Motor neuron (in vitro differentiated cells): ENCODE measurements around the gene PPHLN1. TPM values are rescaled to one million over a fixed set of nuclear protein-coding genes. Genes with fewer than 3 reads are reported as not detected.
A peak's percentile ranks its signal among the peaks of the same experiment; 100 is the strongest.

Experiments used
- ATAC-seq, 8 experiments: fragments of 200-7000 bp; cut with Tn5 transposase; replicated peaks in 6 of 8; 2 replicates each; pipeline ENCODE4 v1.8.0; 2021; ENCODE audit warnings: mild to moderate bottlenecking in 8 of 8, moderate library complexity in 8 of 8
- H3K27ac ChIP-seq, 2 donors: fragments of 250-450 bp; sonication (Bioruptor Pico); 2 replicates each; pipeline ENCODE4 v1.9.0; 2021; ENCODE audit warnings: antibody characterized with exemption in 2 of 2, mild to moderate bottlenecking in 2 of 2, moderate library complexity in 1 of 2
- H3K4me1 ChIP-seq, 2 donors: fragments of 250-450 bp; sonication (Bioruptor Pico); replicated peaks in 1 of 2; 2 replicates each; pipeline ENCODE4 v1.6.1; 2021; ENCODE audit warnings: antibody characterized with exemption in 2 of 2, mild to moderate bottlenecking in 2 of 2, moderate library complexity in 1 of 2
- H3K4me3 ChIP-seq, 5 donors: fragments of 250-450 bp; sonication (Bioruptor Pico); 2 replicates each; pipeline ENCODE4 v1.9.0; 2021; ENCODE audit warnings: antibody characterized with exemption in 5 of 5, mild to moderate bottlenecking in 5 of 5, moderate library complexity in 4 of 5
- WGBS, 10 experiments: fragments of 450-650 bp; shearing (Covaris generic); methylation state at CpG; one replicate each; pipeline ENCODE4 v1.0.0; 2022; 5-methylcytosine and 5-hydroxymethylcytosine counted together
- in situ Hi-C, 9 experiments: fragments of 400-800 bp; cut with MboI; loops; one replicate each; pipeline ENCODE4 v1.15.0; 2021; ENCODE audit warnings: low sequenced_read_pairs in 9 of 9, low pct_unique_long_range_greater_than_20kb in 2 of 9; ENCODE audit not compliant: unreplicated experiment in 9 of 9
- total RNA-seq, 8 experiments: library from RNA; unstranded; fragments of 300-600 nt; gene quantifications; 2 replicates each; pipeline versions ENCODE4 v1.2.3 to v1.2.4, GENCODE V29; 2022

PPHLN1 gene
- total RNA-seq, 8 experiments from 2014 or later = 42.8 to 99.0 (median 66.7) TPM

DNA sequence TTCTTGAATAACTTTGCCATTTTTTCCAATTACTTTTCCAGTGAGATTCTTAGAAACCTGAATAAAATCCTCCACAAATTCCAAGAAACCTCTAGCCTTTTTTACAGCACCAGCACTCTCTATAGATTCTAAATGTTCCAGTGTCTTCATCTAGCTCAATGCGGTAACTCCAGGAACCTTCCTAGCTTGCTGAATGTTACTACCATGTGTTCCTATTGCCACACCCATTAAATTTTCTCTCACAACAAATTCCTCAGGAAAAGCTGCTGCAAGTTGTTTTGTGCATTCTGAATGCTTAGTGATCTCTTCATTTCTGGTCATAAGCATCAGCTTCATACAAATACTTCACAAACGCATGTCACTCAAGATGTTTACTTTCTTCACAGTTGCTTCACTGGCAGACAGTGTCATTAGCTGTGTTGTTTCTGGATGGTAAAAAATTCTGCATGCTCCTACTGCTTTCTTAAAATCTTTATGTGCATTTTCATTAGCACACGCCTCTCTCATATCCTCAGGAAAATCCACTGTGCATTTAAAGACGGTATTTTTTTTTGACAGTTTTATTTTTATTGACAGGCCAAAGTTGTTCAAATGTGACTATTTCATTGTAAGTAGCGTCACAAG is 106.7 kb downstream of the PPHLN1 start:
- in situ Hi-C loops = no loop called here
- 19 to 100% (median 86%) methylated on average over 1 to 5 of the region's 5 CpGs for WGBS, 10 experiments
- ATAC-seq = peak in 3 of 8 experiments; percentile 85 to 93 (median 86)
- H3K4me1 ChIP-seq = no peaks in the 10 kb centered on the region
- H3K4me3 ChIP-seq = no peak overlapping the region
- H3K27ac ChIP-seq = no peak overlapping the region

DNA sequence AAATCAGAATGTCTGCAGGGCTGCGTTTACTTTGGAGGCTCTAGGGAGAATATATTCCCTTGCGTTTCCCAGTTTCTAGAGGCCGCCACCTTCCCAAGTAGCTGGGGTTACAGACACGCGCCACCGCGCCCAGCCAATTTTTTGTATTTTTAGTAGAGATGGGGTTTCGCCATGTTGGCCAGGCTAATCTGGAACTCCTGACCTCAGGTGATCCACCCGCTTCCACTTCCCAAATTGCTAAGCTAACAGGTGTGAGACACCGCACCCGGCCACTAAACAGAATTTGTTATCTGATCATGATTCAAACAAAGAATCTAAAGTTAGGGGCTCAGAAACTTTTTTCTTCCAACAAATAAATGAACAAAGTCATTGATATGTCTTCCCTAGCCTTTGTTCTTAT is 114.6 kb downstream of the PPHLN1 start:
- ATAC-seq = no peak
- Histone ChIP-seq H3K4me3 (no peak overlapping the region), H3K27ac (no peak overlapping the region), H3K4me1 (no peaks in the 10 kb centered on the region)
- in situ Hi-C loops = no loop called here
- WGBS, 10 experiments = 83 to 100% (median 96%) methylated on average over 1 to 11 of the region's 11 CpGs; no CpG with 5 or more reads in 1 of the 10 experiments

DNA sequence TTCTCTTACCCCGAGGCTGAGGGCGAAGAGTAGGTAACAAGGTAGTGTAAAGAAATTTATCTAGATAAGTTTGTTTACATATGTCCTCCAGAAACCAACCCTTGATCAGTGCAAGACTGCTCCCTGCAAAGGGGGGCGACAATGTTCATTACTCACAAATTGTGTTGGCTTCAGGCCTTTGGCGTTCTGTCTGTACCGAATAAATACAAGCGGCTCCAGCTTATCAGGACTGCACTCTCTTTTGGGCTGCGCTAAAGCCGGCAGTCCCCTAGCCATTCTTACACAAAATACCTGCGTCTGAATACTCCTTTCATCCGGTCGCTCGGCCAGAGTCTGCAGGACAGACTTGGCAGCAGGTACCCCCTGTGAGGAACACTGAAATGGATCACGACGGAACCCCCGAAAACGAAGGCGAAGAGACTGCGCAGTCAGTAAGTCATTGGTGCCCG is 116.4 kb downstream of the PPHLN1 start:
- Histone ChIP-seq H3K4me1 (peaks cover 2 to 8% of the 10 kb centered on the region in 2 donors), H3K27ac (no peak overlapping the region), H3K4me3 (no peak overlapping the region)
- 80 to 100% (median 96%) methylated on average over 1 to 11 of the region's 19 CpGs for WGBS, 10 experiments
- ATAC-seq = no peak
- in situ Hi-C loops = no loop called here

DNA sequence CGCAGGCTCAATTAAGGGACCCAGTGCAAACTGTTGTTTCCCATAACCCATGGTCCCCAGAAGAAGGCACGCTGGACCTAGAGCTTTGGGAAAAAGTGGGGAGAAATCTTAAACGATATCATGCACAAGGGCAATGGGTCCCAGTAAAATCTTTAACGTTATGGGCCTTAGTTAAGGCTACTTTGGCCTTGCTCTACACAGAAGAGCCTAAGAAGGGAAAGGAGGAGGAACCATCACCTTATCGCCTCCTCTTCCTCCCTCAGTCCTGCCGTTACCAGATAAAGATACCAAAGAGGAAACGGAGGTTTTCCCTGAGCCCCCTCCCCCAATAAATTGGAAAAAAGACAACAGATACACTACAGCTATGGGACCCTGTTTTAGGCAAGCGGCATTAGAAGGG is 116.9 kb downstream of the PPHLN1 start:
- peaks cover 2 to 9% of the 10 kb centered on the region in 2 donors for H3K4me1 ChIP-seq
- in situ Hi-C loops = no loop called here
- H3K4me3 ChIP-seq = no peak overlapping the region
- H3K27ac ChIP-seq = no peak overlapping the region
- no peak for ATAC-seq
- 75 to 100% (median 96%) methylated on average over 2 to 6 of the region's 8 CpGs; no CpG with 5 or more reads in 3 of the 10 experiments for WGBS, 10 experiments

DNA sequence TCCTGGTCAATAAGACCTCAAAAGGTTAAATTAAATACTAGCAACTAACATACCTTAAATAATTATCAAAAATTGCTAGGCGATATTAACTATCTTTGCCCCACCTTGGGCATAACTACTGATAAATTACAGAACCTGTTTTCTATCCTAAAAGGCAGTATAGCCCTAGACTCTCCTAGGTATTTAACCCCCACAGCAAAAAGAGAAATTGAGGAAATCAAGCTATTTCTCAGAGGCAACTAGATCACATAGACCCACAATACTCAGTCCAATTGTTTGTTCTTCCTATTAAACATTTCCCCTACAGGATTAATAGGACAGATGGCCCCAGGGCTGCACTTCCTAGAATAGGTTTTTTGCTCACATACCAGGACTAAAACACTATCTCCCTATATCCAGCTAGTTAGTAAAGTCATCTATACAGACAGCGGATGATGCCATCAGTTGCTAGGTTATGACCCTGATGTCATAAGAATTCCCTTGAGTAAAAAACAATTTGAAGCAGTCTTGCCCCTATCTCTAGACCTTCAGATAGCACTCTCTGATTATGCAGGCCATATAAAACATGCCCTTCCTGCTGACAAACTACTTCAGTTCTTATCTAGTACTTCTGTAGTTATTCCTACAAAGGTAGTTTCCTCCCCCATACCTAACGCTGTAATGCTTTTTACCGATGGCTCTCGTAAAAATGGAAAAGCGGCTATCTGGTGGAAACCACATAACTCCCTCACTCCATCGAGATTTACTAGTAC is 118.4 kb downstream of the PPHLN1 start:
- in situ Hi-C loops = no loop called here
- H3K27ac ChIP-seq = no peak overlapping the region
- 95 to 100% (median 100%) methylated on average over 3 to 7 of the region's 7 CpGs for WGBS, 10 experiments
- no peak for ATAC-seq
- H3K4me1 ChIP-seq = peaks cover 2 to 9% of the 10 kb centered on the region in 2 donors
- no peak overlapping the region for H3K4me3 ChIP-seq

DNA sequence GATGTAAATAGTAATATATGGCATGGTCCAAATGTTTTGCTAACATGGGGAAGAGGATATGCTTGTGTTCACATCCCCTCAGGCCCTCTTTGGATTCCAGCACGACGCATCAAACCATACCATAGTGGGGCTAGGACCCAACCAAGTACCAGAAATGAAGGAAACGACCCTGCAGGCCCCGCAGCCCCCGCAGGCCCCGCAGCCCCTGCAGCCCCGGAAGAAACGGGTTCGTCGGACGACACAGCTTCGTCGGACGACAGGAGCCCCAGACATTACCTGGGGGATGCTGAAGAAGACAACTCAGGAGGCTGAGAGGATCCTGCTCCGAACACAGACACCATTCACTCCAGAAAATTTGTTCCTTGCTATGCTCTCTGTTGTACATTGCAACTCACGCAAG is 119.9 kb downstream of the PPHLN1 start:
- in situ Hi-C loops = no loop called here
- ATAC-seq = no peak
- H3K4me3 ChIP-seq = no peak overlapping the region
- peaks cover 2 to 9% of the 10 kb centered on the region in 2 donors for H3K4me1 ChIP-seq
- H3K27ac ChIP-seq = no peak overlapping the region
- WGBS, 10 experiments = 70 to 100% (median 91%) methylated on average over 1 to 6 of the region's 16 CpGs; no CpG with 5 or more reads in 4 of the 10 experiments

DNA sequence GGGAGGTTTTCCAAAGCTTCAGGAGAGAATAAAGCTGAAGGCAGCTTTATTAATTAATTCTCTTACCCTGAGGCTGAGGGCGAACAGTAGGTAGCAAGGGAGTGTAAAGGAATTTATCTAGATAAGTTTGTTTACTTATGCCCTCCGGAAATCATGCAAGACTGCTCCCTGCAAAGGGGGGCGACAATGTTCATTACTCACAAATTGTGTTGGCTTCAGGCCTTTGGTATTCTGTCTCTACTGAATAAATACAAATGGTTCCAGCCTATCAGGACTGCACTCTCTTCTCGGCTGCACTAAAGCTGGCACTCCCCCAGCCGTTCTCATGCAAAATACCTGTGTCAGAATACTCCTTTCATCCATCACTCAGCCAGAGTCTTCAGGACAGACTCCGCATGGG is 120.8 kb downstream of the PPHLN1 start:
- Histone ChIP-seq H3K4me1 (peaks cover 2 to 9% of the 10 kb centered on the region in 2 donors), H3K4me3 (no peak overlapping the region), H3K27ac (no peak overlapping the region)
- 8 to 60% (median 40%) methylated on average over 2 to 6 of the region's 6 CpGs; no CpG with 5 or more reads in 1 of the 10 experiments for WGBS, 10 experiments
- peak in 7 of 8 experiments; percentile 3 to 94 (median 69) for ATAC-seq
- in situ Hi-C loops = no loop called here

DNA sequence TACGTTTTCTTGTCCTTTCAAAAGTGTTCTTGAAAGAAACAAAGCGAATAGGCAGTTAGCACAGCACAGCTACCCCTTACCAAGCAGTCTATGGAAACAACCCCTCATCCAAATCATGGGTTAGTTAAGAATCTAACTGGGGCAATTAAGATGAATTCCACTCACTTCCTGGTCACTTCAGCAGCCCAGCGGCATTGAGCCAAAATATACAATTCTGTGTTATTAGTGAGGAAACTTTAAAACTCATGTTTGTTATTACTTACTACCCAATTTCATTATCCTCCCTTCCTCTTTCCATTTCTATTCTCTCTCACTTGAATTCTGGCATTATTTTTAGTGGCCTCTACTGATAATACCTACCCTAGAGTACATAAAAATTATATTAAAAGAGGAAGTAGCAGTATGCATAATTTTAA is 121.4 kb downstream of the PPHLN1 start:
- Histone ChIP-seq H3K4me1 (peaks cover 2 to 9% of the 10 kb centered on the region in 2 donors), H3K4me3 (no peak overlapping the region), H3K27ac (no peak overlapping the region)
- in situ Hi-C loops = no loop called here
- peak in 1 of 8 experiments; percentile 22 for ATAC-seq
- 32 to 100% (median 93%) methylated on average over 1 to 3 of the region's 3 CpGs; no CpG with 5 or more reads in 1 of the 10 experiments for WGBS, 10 experiments

DNA sequence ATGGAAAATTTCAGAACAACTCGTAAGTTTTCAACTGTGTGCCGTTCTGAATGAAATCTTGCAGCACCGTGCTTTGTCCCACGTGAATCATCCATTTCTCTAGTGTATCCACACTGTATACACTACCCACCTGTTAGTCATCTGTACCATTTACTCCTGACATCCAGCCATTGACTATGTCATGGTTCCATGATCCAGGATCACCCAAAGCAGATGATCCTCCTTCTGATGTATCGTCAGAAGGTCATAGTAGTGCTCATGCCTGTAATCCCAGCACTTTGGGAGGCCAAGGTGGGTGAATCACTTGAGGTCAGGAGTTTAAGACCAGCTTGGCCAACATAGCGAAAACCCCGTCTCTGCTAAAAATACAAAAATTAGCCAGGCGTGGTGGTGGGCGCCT is 122.9 kb downstream of the PPHLN1 start:
- WGBS, 10 experiments = 94 to 100% (median 100%) methylated on average over 2 to 8 of the region's 9 CpGs; no CpG with 5 or more reads in 2 of the 10 experiments

DNA sequence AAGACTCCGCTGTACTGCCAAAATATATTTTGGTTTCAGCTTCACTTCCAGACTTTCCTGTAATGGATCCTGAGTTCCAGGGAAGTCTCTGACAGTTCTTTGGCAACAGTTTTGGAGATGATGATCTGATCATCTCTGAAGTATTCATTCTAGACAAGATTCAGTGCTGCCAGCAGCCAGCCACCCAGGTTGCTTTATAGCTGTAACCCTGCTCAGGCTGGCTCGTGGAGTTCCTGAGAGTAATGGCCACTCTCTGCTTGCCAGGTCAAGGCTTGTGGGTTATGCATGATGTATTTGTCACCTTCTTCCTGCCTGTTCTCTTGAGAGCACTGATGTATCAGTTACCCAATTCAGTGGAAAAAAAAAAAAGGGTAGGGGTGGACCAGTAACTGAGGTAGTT is 124.3 kb downstream of the PPHLN1 start:
- peak in 4 of 8 experiments; percentile 2 to 55 (median 14) for ATAC-seq
- 0 to 100% (median 80%) methylated on average over 1 to 2 of the region's 2 CpGs; no CpG with 5 or more reads in 3 of the 10 experiments for WGBS, 10 experiments

More for the DNA sequence above, 122.9 kb downstream of the PPHLN1 start:
- Histone ChIP-seq H3K4me1 (peaks cover 2 to 9% of the 10 kb centered on the region in 2 donors), H3K27ac (no peak overlapping the region), H3K4me3 (no peak overlapping the region)
- in situ Hi-C loops = no loop called here
- ATAC-seq = peak in 1 of 8 experiments; percentile 1

DNA sequence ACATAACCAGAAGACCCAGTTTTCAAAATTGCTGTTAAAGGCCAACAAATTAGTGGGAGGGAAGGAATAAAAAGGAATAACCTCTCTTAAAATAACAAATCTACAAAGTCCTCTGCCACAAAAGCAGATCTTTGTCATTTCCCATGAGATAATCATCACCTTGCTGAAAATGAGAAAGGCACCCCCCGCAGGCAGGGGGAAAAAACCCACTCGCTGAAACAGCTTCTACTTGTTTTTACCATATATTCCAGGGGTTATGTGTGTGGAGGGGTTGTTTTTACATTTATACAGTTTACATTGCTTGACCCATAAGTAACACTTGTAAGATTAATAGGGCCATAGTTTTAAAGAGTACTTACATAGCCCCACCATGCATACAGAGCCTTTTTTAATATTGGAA is 132.6 kb downstream of the PPHLN1 start:
- H3K27ac ChIP-seq = no peak overlapping the region
- peaks cover 0 to 13% of the 10 kb centered on the region in 2 donors for H3K4me1 ChIP-seq
- in situ Hi-C loops = loop anchor here in 1 of 9 experiments (25.0 kb wide), 1 partner anchor 104 kb away; no protein-coding TSS in a partner anchor
- no peak overlapping the region for H3K4me3 ChIP-seq
- no peak for ATAC-seq
- WGBS, 10 experiments = 90 to 100% (median 100%) methylated on average over 1 to 2 of the region's 2 CpGs; no CpG with 5 or more reads in 3 of the 10 experiments

More for the DNA sequence above, 124.3 kb downstream of the PPHLN1 start:
- in situ Hi-C loops = loop anchor here in 1 of 9 experiments (25.0 kb wide), 1 partner anchor 112 kb away; no protein-coding TSS in a partner anchor
- no peak overlapping the region for H3K27ac ChIP-seq
- H3K4me1 ChIP-seq = peaks cover 2 to 9% of the 10 kb centered on the region in 2 donors
- H3K4me3 ChIP-seq = no peak overlapping the region

- Histone ChIP-seq H3K27ac (no peak overlapping the region), H3K4me1 (peaks cover 0 to 13% of the 10 kb centered on the region in 2 donors), H3K4me3 (no peak overlapping the region)
- 52 to 100% (median 95%) methylated on average over 2 to 12 of the region's 12 CpGs for WGBS, 10 experiments
- in situ Hi-C loops = loop anchor here in 1 of 9 experiments (25.0 kb wide), 1 partner anchor 103 kb away; no protein-coding TSS in a partner anchor
- no peak for ATAC-seq
Measured at GRCh38 chr12:42459336-42459847, 133.4 kb downstream of the PPHLN1 start.

GRCh38 chr12:42462486-42462885 is 136.5 kb downstream of the PPHLN1 start:
- Histone ChIP-seq H3K4me3 (no peak overlapping the region), H3K4me1 (peaks cover 0 to 7% of the 10 kb centered on the region in 2 donors), H3K27ac (no peak overlapping the region)
- WGBS, 10 experiments = 70 to 100% (median 97%) methylated on average over 1 to 3 of the region's 3 CpGs; no CpG with 5 or more reads in 4 of the 10 experiments
- in situ Hi-C loops = loop anchor here in 1 of 9 experiments (25.0 kb wide), 1 partner anchor 100 kb away; no protein-coding TSS in a partner anchor
- no peak for ATAC-seq
